ENCODE results near the gene ARL17A. TPM values are rescaled to one million over a fixed set of nuclear protein-coding genes. Genes with fewer than 3 reads are reported as not detected.
"Not testable (repeated sequence)": the region's sequence is repeated elsewhere in the genome, so short reads cannot be mapped to it uniquely, and the experiment has no call there.

ARL17A gene
- 14.5 TPM for polyA plus RNA-seq (2013)

GRCh38 chr17:46579083-46580075 lies at the start of gene ARL17A:
TSS of gene ARL17A (minus strand) at chr17:46579691. CDS start at chr17:46576322, 3,369 bp downstream.
- H3K36me3 ChIP-seq (ENCODE audit: control insufficient read depth in 4 of 4, insufficient read depth in 4 of 4, low read length in 3 of 4); H3K9me3 ChIP-seq (ENCODE audit: control extremely low read depth in 1 of 5, control insufficient read depth in 4 of 5, insufficient read depth in 2 of 5, low read depth in 1 of 5, low read length in 4 of 5); H3K27me3 ChIP-seq (replicated peaks in 2 of 5; ENCODE audit: control insufficient read depth in 4 of 5, insufficient read depth in 5 of 5, low read length in 4 of 5); H3K4me1 ChIP-seq (ENCODE audit: control extremely low read depth in 1 of 4, control insufficient read depth in 4 of 4, insufficient read depth in 4 of 4, low read length in 3 of 4); POLR2A ChIA-PET; H3K27ac ChIP-seq (ENCODE audit: insufficient read depth in 1 of 2, low read depth in 1 of 2, low read length in 2 of 2, poor library complexity in 1 of 2, severe bottlenecking in 2 of 2); DNase-seq; CTCF ChIA-PET: not testable (repeated sequence)
- no CpG with 5 or more reads among the region's 65 CpGs for WGBS (ENCODE audit: insufficient coverage)
- H3K4me3 ChIP-seq (ENCODE audit: control insufficient read depth in 1 of 7, extremely low read depth in 1 of 7, insufficient read depth in 4 of 7, low read depth in 2 of 7, low read length in 6 of 7) = peak within 1 kb of the TSS in 1 of 7 experiments; percentile 52

GRCh38 chr17:46628753-46629436 lies 49.4 kb upstream of the ARL17A start:
- CTCF ChIA-PET; H3K27me3 ChIP-seq (replicated peaks in 2 of 5; ENCODE audit: control insufficient read depth in 4 of 5, insufficient read depth in 5 of 5, low read length in 4 of 5); DNase-seq; H3K4me1 ChIP-seq (ENCODE audit: control extremely low read depth in 1 of 4, control insufficient read depth in 4 of 4, insufficient read depth in 4 of 4, low read length in 3 of 4); H3K36me3 ChIP-seq (ENCODE audit: control insufficient read depth in 4 of 4, insufficient read depth in 4 of 4, low read length in 3 of 4); POLR2A ChIA-PET; H3K27ac ChIP-seq (ENCODE audit: insufficient read depth in 1 of 2, low read depth in 1 of 2, low read length in 2 of 2, poor library complexity in 1 of 2, severe bottlenecking in 2 of 2); H3K9me3 ChIP-seq (ENCODE audit: control extremely low read depth in 1 of 5, control insufficient read depth in 4 of 5, insufficient read depth in 2 of 5, low read depth in 1 of 5, low read length in 4 of 5); H3K4me3 ChIP-seq (ENCODE audit: control insufficient read depth in 1 of 7, extremely low read depth in 1 of 7, insufficient read depth in 4 of 7, low read depth in 2 of 7, low read length in 6 of 7): not testable (repeated sequence)
- no CpG with 5 or more reads among the region's 5 CpGs for WGBS (ENCODE audit: insufficient coverage)

- CTCF ChIA-PET; H3K36me3 ChIP-seq (ENCODE audit: control insufficient read depth in 4 of 4, insufficient read depth in 4 of 4, low read length in 3 of 4); H3K9me3 ChIP-seq (ENCODE audit: control extremely low read depth in 1 of 5, control insufficient read depth in 4 of 5, insufficient read depth in 2 of 5, low read depth in 1 of 5, low read length in 4 of 5); H3K4me3 ChIP-seq (ENCODE audit: control insufficient read depth in 1 of 7, extremely low read depth in 1 of 7, insufficient read depth in 4 of 7, low read depth in 2 of 7, low read length in 6 of 7); H3K4me1 ChIP-seq (ENCODE audit: control extremely low read depth in 1 of 4, control insufficient read depth in 4 of 4, insufficient read depth in 4 of 4, low read length in 3 of 4); DNase-seq; H3K27ac ChIP-seq (ENCODE audit: insufficient read depth in 1 of 2, low read depth in 1 of 2, low read length in 2 of 2, poor library complexity in 1 of 2, severe bottlenecking in 2 of 2); H3K27me3 ChIP-seq (replicated peaks in 2 of 5; ENCODE audit: control insufficient read depth in 4 of 5, insufficient read depth in 5 of 5, low read length in 4 of 5); POLR2A ChIA-PET: not testable (repeated sequence)
- no CpG with 5 or more reads among the region's 2 CpGs for WGBS (ENCODE audit: insufficient coverage)
Measured at GRCh38 chr17:46627452-46627851, 48.0 kb upstream of the ARL17A start.

GRCh38 chr17:46624726-46625125 lies 45.2 kb upstream of the ARL17A start:
- H3K4me3 ChIP-seq (ENCODE audit: control insufficient read depth in 1 of 7, extremely low read depth in 1 of 7, insufficient read depth in 4 of 7, low read depth in 2 of 7, low read length in 6 of 7); POLR2A ChIA-PET; H3K4me1 ChIP-seq (ENCODE audit: control extremely low read depth in 1 of 4, control insufficient read depth in 4 of 4, insufficient read depth in 4 of 4, low read length in 3 of 4); DNase-seq; H3K9me3 ChIP-seq (ENCODE audit: control extremely low read depth in 1 of 5, control insufficient read depth in 4 of 5, insufficient read depth in 2 of 5, low read depth in 1 of 5, low read length in 4 of 5); H3K27me3 ChIP-seq (replicated peaks in 2 of 5; ENCODE audit: control insufficient read depth in 4 of 5, insufficient read depth in 5 of 5, low read length in 4 of 5); H3K27ac ChIP-seq (ENCODE audit: insufficient read depth in 1 of 2, low read depth in 1 of 2, low read length in 2 of 2, poor library complexity in 1 of 2, severe bottlenecking in 2 of 2); H3K36me3 ChIP-seq (ENCODE audit: control insufficient read depth in 4 of 4, insufficient read depth in 4 of 4, low read length in 3 of 4); CTCF ChIA-PET: not testable (repeated sequence)
- no CpG with 5 or more reads among the region's 5 CpGs for WGBS (ENCODE audit: insufficient coverage)

GRCh38 chr17:46623790-46624189 lies 44.3 kb upstream of the ARL17A start:
- DNase-seq; POLR2A ChIA-PET; H3K4me3 ChIP-seq (ENCODE audit: control insufficient read depth in 1 of 7, extremely low read depth in 1 of 7, insufficient read depth in 4 of 7, low read depth in 2 of 7, low read length in 6 of 7); H3K9me3 ChIP-seq (ENCODE audit: control extremely low read depth in 1 of 5, control insufficient read depth in 4 of 5, insufficient read depth in 2 of 5, low read depth in 1 of 5, low read length in 4 of 5); H3K27ac ChIP-seq (ENCODE audit: insufficient read depth in 1 of 2, low read depth in 1 of 2, low read length in 2 of 2, poor library complexity in 1 of 2, severe bottlenecking in 2 of 2); H3K36me3 ChIP-seq (ENCODE audit: control insufficient read depth in 4 of 4, insufficient read depth in 4 of 4, low read length in 3 of 4); H3K4me1 ChIP-seq (ENCODE audit: control extremely low read depth in 1 of 4, control insufficient read depth in 4 of 4, insufficient read depth in 4 of 4, low read length in 3 of 4); CTCF ChIA-PET; H3K27me3 ChIP-seq (replicated peaks in 2 of 5; ENCODE audit: control insufficient read depth in 4 of 5, insufficient read depth in 5 of 5, low read length in 4 of 5): not testable (repeated sequence)
- WGBS (ENCODE audit: insufficient coverage) = no CpG with 5 or more reads among the region's 2 CpGs

- no CpG with 5 or more reads among the region's 1 CpG for WGBS (ENCODE audit: insufficient coverage)
- DNase-seq; H3K27me3 ChIP-seq (replicated peaks in 2 of 5; ENCODE audit: control insufficient read depth in 4 of 5, insufficient read depth in 5 of 5, low read length in 4 of 5); H3K4me1 ChIP-seq (ENCODE audit: control extremely low read depth in 1 of 4, control insufficient read depth in 4 of 4, insufficient read depth in 4 of 4, low read length in 3 of 4); H3K27ac ChIP-seq (ENCODE audit: insufficient read depth in 1 of 2, low read depth in 1 of 2, low read length in 2 of 2, poor library complexity in 1 of 2, severe bottlenecking in 2 of 2); CTCF ChIA-PET; H3K9me3 ChIP-seq (ENCODE audit: control extremely low read depth in 1 of 5, control insufficient read depth in 4 of 5, insufficient read depth in 2 of 5, low read depth in 1 of 5, low read length in 4 of 5); H3K36me3 ChIP-seq (ENCODE audit: control insufficient read depth in 4 of 4, insufficient read depth in 4 of 4, low read length in 3 of 4); H3K4me3 ChIP-seq (ENCODE audit: control insufficient read depth in 1 of 7, extremely low read depth in 1 of 7, insufficient read depth in 4 of 7, low read depth in 2 of 7, low read length in 6 of 7); POLR2A ChIA-PET: not testable (repeated sequence)
Measured at GRCh38 chr17:46618975-46619374, 39.5 kb upstream of the ARL17A start.

- H3K36me3 ChIP-seq (ENCODE audit: control insufficient read depth in 4 of 4, insufficient read depth in 4 of 4, low read length in 3 of 4); H3K4me3 ChIP-seq (ENCODE audit: control insufficient read depth in 1 of 7, extremely low read depth in 1 of 7, insufficient read depth in 4 of 7, low read depth in 2 of 7, low read length in 6 of 7); H3K4me1 ChIP-seq (ENCODE audit: control extremely low read depth in 1 of 4, control insufficient read depth in 4 of 4, insufficient read depth in 4 of 4, low read length in 3 of 4); H3K27ac ChIP-seq (ENCODE audit: insufficient read depth in 1 of 2, low read depth in 1 of 2, low read length in 2 of 2, poor library complexity in 1 of 2, severe bottlenecking in 2 of 2); DNase-seq; H3K27me3 ChIP-seq (replicated peaks in 2 of 5; ENCODE audit: control insufficient read depth in 4 of 5, insufficient read depth in 5 of 5, low read length in 4 of 5); CTCF ChIA-PET; POLR2A ChIA-PET; H3K9me3 ChIP-seq (ENCODE audit: control extremely low read depth in 1 of 5, control insufficient read depth in 4 of 5, insufficient read depth in 2 of 5, low read depth in 1 of 5, low read length in 4 of 5): not testable (repeated sequence)
- no CpG with 5 or more reads among the region's 3 CpGs for WGBS (ENCODE audit: insufficient coverage)
Measured at GRCh38 chr17:46617121-46617520, 37.6 kb upstream of the ARL17A start.

All from common myeloid progenitor, CD34-positive (primary cell).